ENCODE measurements around the gene WDR70.

GRCh38 chr5:37570597-37570996, 191.5 kb downstream of the WDR70 start:
- TF ChIP-seq ZNF8 (CRISPR knock-in tag; IDR thresholded peaks at IDR 0.05) (no peak), BACH2 (CRISPR knock-in tag; IDR thresholded peaks at IDR 0.05; ENCODE audit: borderline replicate concordance) (no peak), RARB (CRISPR knock-in tag; IDR thresholded peaks at IDR 0.05) (no peak), ARNTL (CRISPR knock-in tag; IDR thresholded peaks at IDR 0.05; ENCODE audit: borderline replicate concordance, low read depth) (no peak)
